Measurements from ENCODE around the gene DLK2. TPM values are rescaled to one million over a fixed set of nuclear protein-coding genes. Genes with fewer than 3 reads are reported as not detected.
"Not testable (repeated sequence)": the region's sequence is repeated elsewhere in the genome, so short reads cannot be mapped to it uniquely, and the experiment has no call there.

The DLK2 gene
- total RNA-seq, 1 experiment from 2014 or later, result 5.4 TPM

- Histone ChIP-seq H3K9me3 (replicated peaks) (no peaks in the 10 kb centered on the region), H3K36me3 (no peaks in the 10 kb centered on the region), H3K4me1 (peaks cover 20% of the 10 kb centered on the region), H3K4me3 (no peak overlapping the region), H3K27ac (no peak overlapping the region), H3K27me3 (no peaks in the 10 kb centered on the region)
- no peak for DNase-seq
Measured at GRCh38 chr6:43434001-43434840, 21.1 kb downstream of the DLK2 start.

- Histone ChIP-seq H3K36me3 (no peaks in the 10 kb centered on the region), H3K27me3 (no peaks in the 10 kb centered on the region), H3K27ac (no peak overlapping the region), H3K9me3 (replicated peaks) (no peaks in the 10 kb centered on the region), H3K4me3 (no peak overlapping the region), H3K4me1 (peaks cover 23% of the 10 kb centered on the region)
- no peak for DNase-seq
Measured at GRCh38 chr6:43433148-43433547, 22.2 kb downstream of the DLK2 start.

GRCh38 chr6:43432009-43432945, 23.1 kb downstream of the DLK2 start:
- Histone ChIP-seq H3K27me3 (no peaks in the 10 kb centered on the region), H3K4me3 (no peak overlapping the region), H3K27ac (no peak overlapping the region), H3K4me1 (peaks cover 18% of the 10 kb centered on the region), H3K9me3 (replicated peaks) (no peaks in the 10 kb centered on the region), H3K36me3 (no peaks in the 10 kb centered on the region)
- no peak for DNase-seq

- no peaks in the 10 kb centered on the region for H3K27me3 ChIP-seq
- no peak overlapping the region for H3K27ac ChIP-seq
- H3K9me3 ChIP-seq (replicated peaks), result no peaks in the 10 kb centered on the region
- H3K36me3 ChIP-seq, result no peaks in the 10 kb centered on the region
- peaks cover 5% of the 10 kb centered on the region for H3K4me1 ChIP-seq
- no peak for DNase-seq
- no peak overlapping the region for H3K4me3 ChIP-seq
Measured at GRCh38 chr6:43428874-43429273, 26.5 kb downstream of the DLK2 start.

GRCh38 chr6:43428112-43428570, 27.2 kb downstream of the DLK2 start:
- Histone ChIP-seq H3K27me3 (no peaks in the 10 kb centered on the region), H3K4me3 (peak overlapping the region; percentile 72), H3K27ac (peak overlapping the region; percentile 59), H3K36me3 (no peaks in the 10 kb centered on the region), H3K9me3 (replicated peaks) (no peaks in the 10 kb centered on the region), H3K4me1 (peaks cover 5% of the 10 kb centered on the region)
- DNase-seq, result no peak

GRCh38 chr6:43427406-43428111, 27.8 kb downstream of the DLK2 start, which contains the start of gene ABCC10:
Gene ABCC10 (plus strand): TSS chr6:43427541. CDS start chr6:43427979, 438 bp downstream.
- H3K4me1 ChIP-seq, result peaks cover 5% of the 10 kb centered on the region
- peak within 1 kb of the TSS; percentile 72 for H3K4me3 ChIP-seq
- peak; percentile 95 for DNase-seq
- H3K36me3 ChIP-seq, result no peaks in the 10 kb centered on the region
- peak within 1 kb of the TSS; percentile 59 for H3K27ac ChIP-seq
- H3K9me3 ChIP-seq (replicated peaks), result no peaks in the 10 kb centered on the region
- H3K27me3 ChIP-seq, result no peaks in the 10 kb centered on the region

GRCh38 chr6:43426928-43427405, 28.4 kb downstream of the DLK2 start:
- H3K9me3 ChIP-seq (replicated peaks), result no peaks in the 10 kb centered on the region
- peaks cover 5% of the 10 kb centered on the region for H3K4me1 ChIP-seq
- H3K36me3 ChIP-seq, result no peaks in the 10 kb centered on the region
- no peak for DNase-seq
- peak overlapping the region; percentile 59 for H3K27ac ChIP-seq
- H3K4me3 ChIP-seq, result peak overlapping the region; percentile 72
- H3K27me3 ChIP-seq, result no peaks in the 10 kb centered on the region

- not testable (repeated sequence) for H3K4me3 ChIP-seq; H3K27me3 ChIP-seq; H3K4me1 ChIP-seq; DNase-seq; H3K36me3 ChIP-seq; H3K27ac ChIP-seq; H3K9me3 ChIP-seq (replicated peaks)
Measured at GRCh38 chr6:43425083-43425482, 30.3 kb downstream of the DLK2 start.

- 0 out of 2 replicates have a peak, but pooled peaks cover 3% of the 10 kb centered on the region for H3K9me3 ChIP-seq (replicated peaks)
- no peak overlapping the region for H3K27ac ChIP-seq
- no peak overlapping the region for H3K4me3 ChIP-seq
- DNase-seq, result no peak
- no peaks in the 10 kb centered on the region for H3K36me3 ChIP-seq
- no peaks in the 10 kb centered on the region for H3K27me3 ChIP-seq
- H3K4me1 ChIP-seq, result no peaks in the 10 kb centered on the region; the same call in 1 of the 2 replicates
Measured at GRCh38 chr6:43421831-43422230, 33.5 kb downstream of the DLK2 start.

- H3K27me3 ChIP-seq, result no peaks in the 10 kb centered on the region
- H3K4me1 ChIP-seq, result no peaks in the 10 kb centered on the region
- H3K9me3 ChIP-seq (replicated peaks), result 0 out of 2 replicates have a peak, but pooled peaks cover 3% of the 10 kb centered on the region
- no peak for DNase-seq
- no peaks in the 10 kb centered on the region for H3K36me3 ChIP-seq
- no peak overlapping the region for H3K4me3 ChIP-seq
- no peak overlapping the region for H3K27ac ChIP-seq
Measured at GRCh38 chr6:43420012-43420709, 35.2 kb downstream of the DLK2 start.

- H3K4me1 ChIP-seq, result no peaks in the 10 kb centered on the region
- no peak overlapping the region for H3K4me3 ChIP-seq
- H3K9me3 ChIP-seq (replicated peaks), result 0 out of 2 replicates have a peak, but pooled peaks cover 3% of the 10 kb centered on the region
- H3K27me3 ChIP-seq, result no peaks in the 10 kb centered on the region
- no peak overlapping the region for H3K27ac ChIP-seq
- no peak for DNase-seq
- H3K36me3 ChIP-seq, result no peaks in the 10 kb centered on the region
Measured at GRCh38 chr6:43416935-43417334, 38.4 kb downstream of the DLK2 start.

- not testable (repeated sequence) for H3K4me1 ChIP-seq; H3K27ac ChIP-seq; H3K27me3 ChIP-seq; H3K4me3 ChIP-seq; H3K9me3 ChIP-seq (replicated peaks); H3K36me3 ChIP-seq; DNase-seq
Measured at GRCh38 chr6:43415275-43415674, 40.1 kb downstream of the DLK2 start.

- DNase-seq, result no peak
- H3K4me3 ChIP-seq, result no peak overlapping the region
- H3K9me3 ChIP-seq (replicated peaks), result no peaks in the 10 kb centered on the region
- no peaks in the 10 kb centered on the region for H3K27me3 ChIP-seq
- no peak overlapping the region for H3K27ac ChIP-seq
- H3K4me1 ChIP-seq, result no peaks in the 10 kb centered on the region
- H3K36me3 ChIP-seq, result no peaks in the 10 kb centered on the region
Measured at GRCh38 chr6:43413002-43413401, 42.3 kb downstream of the DLK2 start.

- Histone ChIP-seq H3K27me3 (no peaks in the 10 kb centered on the region), H3K9me3 (replicated peaks) (no peaks in the 10 kb centered on the region), H3K36me3 (no peaks in the 10 kb centered on the region), H3K4me1 (no peaks in the 10 kb centered on the region), H3K27ac (no peak overlapping the region), H3K4me3 (no peak overlapping the region)
- no peak for DNase-seq
Measured at GRCh38 chr6:43412541-43412940, 42.8 kb downstream of the DLK2 start.
